ENCODE results near the gene MT1X.

DNA sequence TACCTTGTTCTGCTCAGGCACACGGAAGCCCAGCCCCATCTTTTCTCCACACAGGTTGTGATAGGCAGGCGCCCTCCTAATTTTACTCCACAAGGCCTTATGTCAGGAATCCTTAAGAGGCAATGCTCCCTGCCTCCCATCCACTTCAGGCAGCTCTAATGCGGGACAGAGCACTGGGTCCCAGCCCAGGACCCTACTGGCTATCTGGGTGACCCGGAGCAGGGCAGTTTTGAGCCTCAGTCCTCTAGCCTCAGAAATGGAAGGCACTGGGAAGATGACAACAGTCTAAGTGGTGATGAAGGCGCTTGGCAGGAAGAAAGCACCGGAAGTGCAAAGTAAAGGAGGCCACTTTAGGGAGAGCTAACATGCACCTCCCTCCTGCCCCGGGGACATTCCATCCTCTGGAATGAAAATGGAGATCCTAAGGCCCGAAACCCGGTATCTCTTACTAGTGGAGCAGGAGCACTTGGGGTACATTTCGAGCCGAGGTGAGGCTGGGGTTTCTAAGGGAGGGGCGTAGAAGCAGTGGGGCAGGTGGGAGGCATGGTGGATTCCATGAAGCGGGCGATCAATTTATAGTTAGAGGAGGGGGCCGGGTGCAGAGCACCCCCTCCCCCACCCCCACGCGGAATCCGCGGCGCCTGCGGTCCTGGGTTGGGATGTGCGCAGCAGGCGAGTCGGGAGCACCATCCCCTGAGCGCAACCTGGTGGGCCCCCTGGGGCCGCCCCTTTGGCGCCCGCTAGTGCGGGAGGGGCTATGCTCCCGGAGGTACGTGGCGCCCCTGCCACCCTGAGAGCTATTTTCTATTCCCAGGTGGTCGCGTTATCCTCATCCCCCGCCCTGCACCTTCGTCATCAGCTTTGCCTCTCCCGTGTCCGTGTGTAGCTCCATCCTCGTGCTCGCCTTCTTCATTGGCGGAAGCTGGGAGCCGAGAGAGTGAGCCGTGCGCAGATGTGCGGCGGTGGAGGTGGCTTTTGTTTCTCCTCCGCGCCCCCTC, 19.6 kb upstream of the MT1X start:
- TF ChIP-seq EZH2phosphoT487 (IDR thresholded peaks at IDR 0.05; ENCODE audit: insufficient read depth, low read depth): no peak
- TF ChIP-seq EZH2 (IDR thresholded peaks at IDR 0.05; ENCODE audit: insufficient read depth, poor library complexity, severe bottlenecking): no peak

All from GM23248 (cell line).